HCT116 (cell line): ENCODE measurements around the gene GLS2.

Experiments used
- CEBPB ChIP-seq: IDR thresholded peaks from 2 replicates; pipeline ENCODE4 v1.6.1; 2012; ENCODE audit warnings: low read depth
- EZH2 ChIP-seq: fragments of 200-600 bp; sonication (generic); IDR thresholded peaks from 2 replicates; pipeline ENCODE4 v1.6.1; 2017; ENCODE audit warnings: antibody characterized with exemption, mixed run types
- EZH2phosphoT487 ChIP-seq: fragments of 200-600 bp; IDR thresholded peaks from 2 replicates; pipeline ENCODE4 v1.6.1; 2018; ENCODE audit warnings: antibody characterized with exemption, borderline replicate concordance
- JUND ChIP-seq: IDR thresholded peaks from 2 replicates; pipeline ENCODE4 v1.6.1; 2012
- POLR2A ChIP-seq: IDR thresholded peaks from 2 replicates; pipeline ENCODE4 v1.7.0; 2011; ENCODE audit warnings: borderline replicate concordance; ENCODE audit not compliant: insufficient read depth, insufficient read length; ENCODE audit errors: extremely low read depth
- SIN3A ChIP-seq: IDR thresholded peaks from 2 replicates; pipeline ENCODE4 v1.6.1; 2012; ENCODE audit warnings: low read depth
- YY1 ChIP-seq: IDR thresholded peaks from 2 replicates; pipeline ENCODE4 v1.6.1; 2011; ENCODE audit warnings: low read length, low read depth, moderate library complexity, mild to moderate bottlenecking; ENCODE audit not compliant: insufficient replicate concordance; ENCODE audit errors: extremely low read depth
- ZNF274 ChIP-seq: fragments of 200-500 bp; sonication (Bioruptor generic); IDR thresholded peaks from 2 replicates; pipeline ENCODE4 v1.6.1; 2014; ENCODE audit warnings: mild to moderate bottlenecking, low read depth, low read length, inconsistent platforms
- TF ChIP-seq, protein P1 (sequence below), 3 experiments: fragments of 200-600 bp in 1 of 3; sonication (generic) in 1 of 3; IDR thresholded peaks in 2 of 3; conservative IDR thresholded peaks in 1 of 3; 2 replicates each; pipeline ENCODE4 v1.5.1; 2012 to 2017; ENCODE audit warnings: low read depth in 2 of 3, low read length in 2 of 3, antibody characterized with exemption in 1 of 3, borderline replicate concordance in 1 of 3, control low read depth in 1 of 3, mild to moderate bottlenecking in 1 of 3, mixed read lengths in 1 of 3, mixed run types in 1 of 3, moderate library complexity in 1 of 3; ENCODE audit not compliant: insufficient read depth in 1 of 3
- TF ChIP-seq, protein P2 (sequence below): IDR thresholded peaks from 2 replicates; pipeline ENCODE4 v1.6.1; 2012; ENCODE audit warnings: low read depth
- TF ChIP-seq, protein P3 (sequence below): IDR thresholded peaks from 2 replicates; pipeline ENCODE4 v1.6.1; 2012

DNA sequence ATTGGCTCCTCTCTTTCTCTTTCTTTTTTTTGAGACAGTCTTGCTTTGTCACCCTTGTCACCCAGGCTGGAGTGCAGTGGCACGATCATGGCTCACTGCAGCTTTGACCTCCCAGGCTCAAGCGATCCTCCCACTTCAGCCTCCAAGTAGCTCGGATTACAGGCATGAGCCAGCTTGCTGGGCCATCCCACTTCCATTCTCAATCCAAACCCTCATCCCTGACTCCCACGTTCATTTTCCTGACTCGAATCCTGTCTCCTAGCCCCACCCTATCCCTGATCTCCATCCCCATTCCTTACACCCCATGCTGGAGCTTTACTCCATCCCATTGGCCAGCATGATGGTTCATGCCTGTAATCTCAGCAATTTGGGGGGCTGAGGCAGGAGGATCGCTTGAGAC is 11.8 kb downstream of the GLS2 start:
- no peak for TF ChIP-seq ZNF274
- TF ChIP-seq, protein P1, sequence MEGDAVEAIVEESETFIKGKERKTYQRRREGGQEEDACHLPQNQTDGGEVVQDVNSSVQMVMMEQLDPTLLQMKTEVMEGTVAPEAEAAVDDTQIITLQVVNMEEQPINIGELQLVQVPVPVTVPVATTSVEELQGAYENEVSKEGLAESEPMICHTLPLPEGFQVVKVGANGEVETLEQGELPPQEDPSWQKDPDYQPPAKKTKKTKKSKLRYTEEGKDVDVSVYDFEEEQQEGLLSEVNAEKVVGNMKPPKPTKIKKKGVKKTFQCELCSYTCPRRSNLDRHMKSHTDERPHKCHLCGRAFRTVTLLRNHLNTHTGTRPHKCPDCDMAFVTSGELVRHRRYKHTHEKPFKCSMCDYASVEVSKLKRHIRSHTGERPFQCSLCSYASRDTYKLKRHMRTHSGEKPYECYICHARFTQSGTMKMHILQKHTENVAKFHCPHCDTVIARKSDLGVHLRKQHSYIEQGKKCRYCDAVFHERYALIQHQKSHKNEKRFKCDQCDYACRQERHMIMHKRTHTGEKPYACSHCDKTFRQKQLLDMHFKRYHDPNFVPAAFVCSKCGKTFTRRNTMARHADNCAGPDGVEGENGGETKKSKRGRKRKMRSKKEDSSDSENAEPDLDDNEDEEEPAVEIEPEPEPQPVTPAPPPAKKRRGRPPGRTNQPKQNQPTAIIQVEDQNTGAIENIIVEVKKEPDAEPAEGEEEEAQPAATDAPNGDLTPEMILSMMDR (IDR thresholded peaks at IDR 0.05 in 2 of 3, conservative IDR thresholded peaks at IDR 0.05 in 1 of 3; ENCODE audit: borderline replicate concordance in 1 of 3, insufficient read depth in 1 of 3, low read depth in 2 of 3, low read length in 2 of 3): no peak
- TF ChIP-seq, protein P2, sequence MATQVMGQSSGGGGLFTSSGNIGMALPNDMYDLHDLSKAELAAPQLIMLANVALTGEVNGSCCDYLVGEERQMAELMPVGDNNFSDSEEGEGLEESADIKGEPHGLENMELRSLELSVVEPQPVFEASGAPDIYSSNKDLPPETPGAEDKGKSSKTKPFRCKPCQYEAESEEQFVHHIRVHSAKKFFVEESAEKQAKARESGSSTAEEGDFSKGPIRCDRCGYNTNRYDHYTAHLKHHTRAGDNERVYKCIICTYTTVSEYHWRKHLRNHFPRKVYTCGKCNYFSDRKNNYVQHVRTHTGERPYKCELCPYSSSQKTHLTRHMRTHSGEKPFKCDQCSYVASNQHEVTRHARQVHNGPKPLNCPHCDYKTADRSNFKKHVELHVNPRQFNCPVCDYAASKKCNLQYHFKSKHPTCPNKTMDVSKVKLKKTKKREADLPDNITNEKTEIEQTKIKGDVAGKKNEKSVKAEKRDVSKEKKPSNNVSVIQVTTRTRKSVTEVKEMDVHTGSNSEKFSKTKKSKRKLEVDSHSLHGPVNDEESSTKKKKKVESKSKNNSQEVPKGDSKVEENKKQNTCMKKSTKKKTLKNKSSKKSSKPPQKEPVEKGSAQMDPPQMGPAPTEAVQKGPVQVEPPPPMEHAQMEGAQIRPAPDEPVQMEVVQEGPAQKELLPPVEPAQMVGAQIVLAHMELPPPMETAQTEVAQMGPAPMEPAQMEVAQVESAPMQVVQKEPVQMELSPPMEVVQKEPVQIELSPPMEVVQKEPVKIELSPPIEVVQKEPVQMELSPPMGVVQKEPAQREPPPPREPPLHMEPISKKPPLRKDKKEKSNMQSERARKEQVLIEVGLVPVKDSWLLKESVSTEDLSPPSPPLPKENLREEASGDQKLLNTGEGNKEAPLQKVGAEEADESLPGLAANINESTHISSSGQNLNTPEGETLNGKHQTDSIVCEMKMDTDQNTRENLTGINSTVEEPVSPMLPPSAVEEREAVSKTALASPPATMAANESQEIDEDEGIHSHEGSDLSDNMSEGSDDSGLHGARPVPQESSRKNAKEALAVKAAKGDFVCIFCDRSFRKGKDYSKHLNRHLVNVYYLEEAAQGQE: no peak
- no peak for TF ChIP-seq YY1
- TF ChIP-seq POLR2A: no peak
- no peak for TF ChIP-seq JUND
- no peak for TF ChIP-seq EZH2
- TF ChIP-seq, protein P3, sequence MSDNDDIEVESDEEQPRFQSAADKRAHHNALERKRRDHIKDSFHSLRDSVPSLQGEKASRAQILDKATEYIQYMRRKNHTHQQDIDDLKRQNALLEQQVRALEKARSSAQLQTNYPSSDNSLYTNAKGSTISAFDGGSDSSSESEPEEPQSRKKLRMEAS: no peak
- no peak for TF ChIP-seq SIN3A
- TF ChIP-seq EZH2phosphoT487: no peak
- TF ChIP-seq CEBPB: no peak
